ENCODE data around the gene OSMR. TPM values are rescaled to one million over a fixed set of nuclear protein-coding genes. Genes with fewer than 3 reads are reported as not detected.
"Not testable (repeated sequence)": the region's sequence is repeated elsewhere in the genome, so short reads cannot be mapped to it uniquely, and the experiment has no call there.

The OSMR gene
- polyA plus RNA-seq, 4 donors = 7.8 to 11.4 (median 10.4) TPM

GRCh38 chr5:38830521-38831051 is 15.2 kb upstream of the OSMR start:
- no peak for DNase-seq (ENCODE audit: low read depth in 4 of 4, low spot score in 2 of 4)

DNA sequence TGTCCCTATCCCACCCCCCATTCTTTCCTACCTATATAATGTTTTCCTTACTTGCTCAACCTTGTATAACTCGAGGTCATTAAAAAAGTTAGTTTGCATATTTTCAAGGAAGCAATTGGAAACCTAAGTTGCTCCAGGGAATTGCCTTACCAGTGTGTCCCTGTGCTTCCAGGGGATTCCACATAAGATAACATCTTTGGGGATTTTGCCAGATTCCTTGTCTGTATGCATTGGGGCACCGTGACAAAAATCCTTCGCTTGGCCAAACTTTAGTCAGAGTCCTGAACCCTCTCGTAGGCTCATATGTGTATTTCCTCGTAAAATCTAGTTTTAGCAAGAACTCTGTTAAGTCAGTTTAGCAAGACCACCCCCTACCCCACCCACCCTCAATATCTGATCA is 14.7 kb upstream of the OSMR start:
- no peak for DNase-seq (ENCODE audit: low read depth in 4 of 4, low spot score in 2 of 4)

- no peak for DNase-seq (ENCODE audit: low read depth in 4 of 4, low spot score in 2 of 4)
These were observed 13.9 kb upstream of the OSMR start for GRCh38 chr5:38831909-38832308.

DNA sequence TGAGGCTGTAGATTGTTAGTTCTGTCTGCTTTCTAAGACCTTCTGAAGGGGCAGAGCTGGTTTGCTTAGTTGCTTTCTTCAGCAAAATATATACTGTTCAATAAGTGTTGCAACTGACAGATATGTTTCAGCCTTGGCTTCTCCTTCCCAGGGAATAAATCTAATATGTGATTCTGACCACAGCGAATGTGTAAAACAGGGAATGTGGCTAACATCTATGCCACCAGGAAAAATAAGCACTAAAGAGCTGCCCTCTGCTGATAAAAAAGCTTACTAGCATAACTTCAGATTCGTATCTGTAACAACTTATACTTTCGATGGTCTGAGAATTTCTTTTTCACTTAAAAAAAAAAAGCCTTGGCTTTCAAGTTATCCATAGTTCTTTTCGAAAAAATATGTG is 13.0 kb upstream of the OSMR start:
- DNase-seq (ENCODE audit: low read depth in 4 of 4, low spot score in 2 of 4) = no peak

- no peak for DNase-seq (ENCODE audit: low read depth in 4 of 4, low spot score in 2 of 4)
These were observed 9.9 kb upstream of the OSMR start for GRCh38 chr5:38835887-38836286.

- DNase-seq (ENCODE audit: low read depth in 4 of 4, low spot score in 2 of 4) = no peak
These were observed 8.4 kb upstream of the OSMR start for GRCh38 chr5:38837416-38837815.

- DNase-seq (ENCODE audit: low read depth in 4 of 4, low spot score in 2 of 4) = no peak
These were observed 7.9 kb upstream of the OSMR start for GRCh38 chr5:38837932-38838331.

- no peak for DNase-seq (ENCODE audit: low read depth in 4 of 4, low spot score in 2 of 4)
These were observed 2.1 kb upstream of the OSMR start for GRCh38 chr5:38843665-38844064.

GRCh38 chr5:38846379-38847011 is 683 bp downstream of the OSMR start:
- DNase-seq (ENCODE audit: low read depth in 4 of 4, low spot score in 2 of 4) = no peak

DNA sequence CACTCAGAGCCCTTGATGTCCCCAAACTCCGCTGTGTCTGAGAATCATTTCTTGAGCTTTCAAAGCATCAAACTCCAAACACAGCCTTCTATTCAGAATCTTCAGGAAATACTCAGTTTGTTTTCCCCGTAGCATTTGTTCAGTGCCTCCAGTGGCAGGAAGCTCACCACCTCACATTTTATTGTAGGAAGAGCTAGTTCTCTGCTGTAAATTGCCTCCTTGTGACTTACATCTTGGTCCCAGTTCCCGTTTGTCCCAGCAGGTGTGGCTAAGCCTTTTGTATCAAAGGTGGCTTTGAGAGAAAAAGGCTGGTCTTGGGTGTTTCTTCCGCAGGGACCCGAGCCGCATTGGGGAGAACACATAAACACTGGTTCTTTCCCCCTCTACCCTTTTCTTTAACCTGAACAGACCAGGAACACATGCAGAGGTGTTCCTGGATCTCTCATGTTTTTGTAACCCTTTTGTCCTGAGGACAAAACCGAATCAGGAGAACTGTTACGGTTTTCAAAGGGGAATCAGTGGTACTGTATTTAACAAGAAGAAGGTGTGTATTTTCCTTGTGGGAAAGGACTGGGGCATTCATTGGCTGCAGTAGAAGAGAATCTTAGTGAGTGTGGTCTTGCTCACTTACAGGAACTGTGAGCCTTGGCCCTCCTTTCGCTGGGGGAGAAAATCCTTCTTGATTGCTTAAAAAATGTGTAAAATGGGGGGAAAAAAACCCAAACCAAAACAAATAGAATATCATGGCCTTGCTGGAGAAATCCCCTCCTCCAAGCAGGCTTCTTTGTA is 1.9 kb downstream of the OSMR start:
- no peak for DNase-seq (ENCODE audit: low read depth in 4 of 4, low spot score in 2 of 4)

DNA sequence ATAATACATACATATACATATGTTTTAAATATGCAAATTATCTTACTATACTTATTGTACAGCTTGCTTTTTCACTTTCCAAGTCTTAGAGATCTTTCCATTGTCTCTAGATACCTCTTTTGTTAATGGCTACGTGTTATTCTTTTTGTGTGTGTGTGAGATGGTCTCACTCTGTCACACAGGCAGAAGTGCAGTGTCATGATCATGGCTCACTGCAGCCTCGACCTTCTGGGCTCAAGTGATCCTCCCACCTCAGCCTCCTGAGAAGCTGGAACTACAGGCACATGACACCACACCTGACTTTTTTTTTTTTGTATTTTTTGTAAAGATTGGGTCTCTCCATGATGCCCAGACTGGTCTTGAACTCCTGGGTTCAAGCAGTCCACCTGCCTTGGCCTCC is 2.8 kb downstream of the OSMR start:
- DNase-seq (ENCODE audit: low read depth in 4 of 4, low spot score in 2 of 4) = no peak

DNA sequence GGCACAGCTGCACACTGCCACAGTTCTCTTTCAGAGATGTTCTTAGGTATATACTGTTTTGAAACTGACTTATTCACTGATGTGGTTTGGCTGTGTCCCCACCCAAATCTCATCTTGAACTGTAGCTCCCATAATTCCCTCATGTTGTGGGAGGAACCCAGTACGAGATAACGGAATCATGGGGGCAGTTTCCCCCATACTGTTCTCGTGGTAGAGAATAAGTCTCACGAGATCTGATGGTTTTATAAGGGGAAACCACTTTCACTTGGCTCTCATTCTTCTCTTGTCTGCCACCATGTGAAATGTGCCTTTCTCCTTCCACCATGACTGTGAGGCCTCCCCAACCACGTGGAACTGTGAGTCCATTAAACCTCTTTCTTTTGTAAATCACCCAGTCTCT is 5.8 kb downstream of the OSMR start:
- DNase-seq (ENCODE audit: low read depth in 4 of 4, low spot score in 2 of 4) = not testable (repeated sequence)

DNA sequence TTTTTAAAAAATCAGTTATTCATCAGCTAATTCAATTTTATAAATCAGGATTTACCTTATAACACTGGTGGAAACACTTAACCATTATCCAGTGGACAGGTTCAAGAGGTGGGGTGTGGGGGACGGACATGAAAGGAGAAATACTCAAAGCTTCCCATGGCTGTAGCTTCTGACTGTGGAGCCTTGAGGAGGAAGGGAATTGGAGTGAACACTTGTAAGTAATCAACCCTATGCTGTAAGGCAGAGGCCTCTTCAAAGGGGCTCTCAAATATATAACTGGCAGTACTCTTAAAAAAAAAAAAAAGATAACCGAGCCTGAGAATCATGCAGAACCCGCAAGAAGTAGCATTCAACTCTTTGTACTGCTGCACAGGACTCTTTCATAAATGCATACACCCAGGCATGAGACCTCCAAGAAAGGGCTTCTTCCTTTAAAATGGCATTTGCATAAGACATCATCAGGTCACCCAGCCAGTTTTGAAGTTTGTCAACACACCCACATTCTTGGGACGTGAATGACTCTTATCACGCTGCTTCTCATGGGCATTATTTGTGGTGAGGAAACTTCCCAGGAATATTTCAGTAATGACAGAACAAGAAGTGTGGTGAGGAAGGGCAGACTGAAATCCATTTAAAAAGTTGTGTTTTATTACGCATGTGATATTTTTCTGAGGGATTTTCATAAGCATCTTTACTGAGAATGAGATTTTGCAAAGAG is 8.1 kb downstream of the OSMR start:
- DNase-seq (ENCODE audit: low read depth in 4 of 4, low spot score in 2 of 4) = no peak

- DNase-seq (ENCODE audit: low read depth in 4 of 4, low spot score in 2 of 4) = no peak
These were observed 9.1 kb downstream of the OSMR start for GRCh38 chr5:38854907-38855306.

- DNase-seq (ENCODE audit: low read depth in 4 of 4, low spot score in 2 of 4) = no peak
These were observed 10.8 kb downstream of the OSMR start for GRCh38 chr5:38856660-38857059.

DNA sequence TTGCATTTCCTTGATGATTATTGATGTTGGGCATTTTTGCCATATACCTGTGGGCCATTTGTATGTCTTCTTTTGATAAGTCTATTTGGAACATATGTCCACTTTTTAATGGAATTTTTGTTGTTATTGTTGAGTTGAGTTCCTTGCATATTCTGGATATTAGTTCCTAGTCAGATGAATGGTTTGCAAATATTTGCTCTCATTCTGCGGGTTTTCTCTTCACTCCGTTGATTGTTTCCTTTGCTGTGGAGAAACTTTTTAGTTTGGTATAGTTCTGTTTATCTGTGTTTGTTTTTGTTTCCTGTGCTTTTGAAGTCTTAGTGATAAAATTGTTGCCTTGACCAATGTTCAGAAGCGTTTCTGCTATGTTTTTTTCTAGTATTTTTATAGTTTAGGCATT is 13.0 kb downstream of the OSMR start:
- DNase-seq (ENCODE audit: low read depth in 4 of 4, low spot score in 2 of 4) = no peak

DNA sequence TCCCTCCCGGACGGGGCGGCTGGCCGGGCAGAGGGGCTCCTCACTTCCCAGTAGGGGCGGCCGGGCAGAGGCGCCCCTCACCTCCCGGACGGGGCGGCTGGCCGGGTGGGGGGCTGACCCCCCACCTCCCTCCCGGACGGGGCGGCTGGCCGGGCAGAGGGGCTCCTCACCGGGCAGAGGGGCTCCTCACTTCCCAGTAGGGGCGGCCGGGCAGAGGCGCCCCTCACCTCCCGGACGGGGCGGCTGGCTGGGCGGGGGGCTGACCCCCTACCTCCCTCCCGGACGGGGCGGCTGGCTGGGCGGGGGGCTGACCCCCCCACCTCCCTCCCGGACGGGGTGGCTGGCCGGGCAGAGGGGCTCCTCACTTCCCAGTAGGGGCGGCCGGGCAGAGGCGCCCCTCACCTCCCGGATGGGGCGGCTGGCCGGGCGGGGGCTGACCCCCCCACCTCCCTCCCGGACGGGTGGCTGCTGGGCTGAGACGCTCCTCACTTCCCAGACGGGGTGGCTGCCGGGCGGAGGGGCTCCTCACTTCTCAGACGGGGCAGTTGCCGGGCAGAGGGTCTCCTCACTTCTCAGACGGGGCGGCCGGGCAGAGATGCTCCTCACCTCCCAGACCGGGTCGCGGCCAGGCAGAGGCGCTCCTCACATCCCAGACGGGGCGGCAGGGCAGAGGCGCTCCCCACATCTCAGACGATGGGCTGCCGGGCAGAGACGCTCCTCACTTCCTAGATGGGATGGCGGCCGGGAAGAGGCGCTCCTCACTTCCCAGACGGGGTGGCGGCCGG is 16.4 kb downstream of the OSMR start:
- not testable (repeated sequence) for DNase-seq (ENCODE audit: low read depth in 4 of 4, low spot score in 2 of 4)

DNA sequence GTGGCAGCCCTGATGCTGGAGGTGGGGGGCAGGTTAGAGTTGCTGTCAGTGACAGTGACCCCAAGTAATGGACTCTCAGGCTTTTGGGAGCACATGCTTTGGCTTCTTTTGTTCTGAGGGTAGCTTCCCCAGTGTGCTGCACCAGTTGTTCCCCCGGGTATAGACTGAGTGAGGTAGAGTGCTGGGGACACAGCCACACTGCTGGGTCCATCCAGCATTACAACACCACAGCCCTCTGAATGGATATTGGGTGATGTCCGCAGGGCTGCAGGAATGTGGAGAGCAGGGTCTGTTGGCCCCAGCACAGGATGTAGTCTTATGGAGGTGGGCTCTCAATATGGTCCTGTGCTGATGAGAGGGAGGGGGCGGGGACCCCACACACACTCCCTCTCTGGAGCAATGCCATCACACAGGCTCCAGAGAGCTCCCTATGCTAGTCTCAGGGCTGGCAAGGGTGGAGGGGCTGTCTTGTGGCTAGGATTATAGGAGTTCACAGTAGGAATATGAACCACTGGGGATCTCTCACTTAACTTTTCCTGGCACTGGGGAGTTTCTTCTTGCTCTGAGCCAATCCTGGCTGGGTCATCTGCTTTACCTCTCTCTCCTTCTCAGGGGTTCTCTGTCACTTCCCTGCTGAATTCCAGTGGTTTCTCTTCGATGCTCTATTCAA is 20.7 kb downstream of the OSMR start:
- DNase-seq (ENCODE audit: low read depth in 4 of 4, low spot score in 2 of 4) = no peak

GRCh38 chr5:38867032-38867398 is 21.2 kb downstream of the OSMR start:
- no peak for DNase-seq (ENCODE audit: low read depth in 4 of 4, low spot score in 2 of 4)

- no peak for DNase-seq (ENCODE audit: low read depth in 4 of 4, low spot score in 2 of 4)
These were observed 21.6 kb downstream of the OSMR start for GRCh38 chr5:38867416-38867815.
